T-helper 2 cell (primary cell): ENCODE measurements around the gene STX10.
"Not testable (repeated sequence)": the region's sequence is repeated elsewhere in the genome, so short reads cannot be mapped to it uniquely, and the experiment has no call there.

Experiments used
- DNase-seq, 5 experiments: peaks; one replicate each; pipeline versions ENCODE4 v3.0.0 to v3.0.0-alpha.2; 2012 to 2022

The STX10 gene

GRCh38 chr19:13164343-13165161, 14.4 kb upstream of the STX10 start:
- peak in 4 of 5 experiments; percentile 5 to 49 (median 36) for DNase-seq

- peak in 1 of 5 experiments; percentile 60 for DNase-seq
Measured at GRCh38 chr19:13163609-13164342, 13.6 kb upstream of the STX10 start.

GRCh38 chr19:13162724-13163608, 12.8 kb upstream of the STX10 start:
- peak; percentile 71 to 92 (median 77) for DNase-seq

GRCh38 chr19:13160557-13160956, 10.4 kb upstream of the STX10 start:
- DNase-seq = no peak

GRCh38 chr19:13159713-13160112, 9.5 kb upstream of the STX10 start:
- DNase-seq = no peak

- DNase-seq = peak; percentile 39 to 87 (median 73)
Measured at GRCh38 chr19:13155472-13156359, 5.5 kb upstream of the STX10 start.

GRCh38 chr19:13154911-13155471, 4.8 kb upstream of the STX10 start:
- DNase-seq = peak; percentile 50 to 86 (median 76)

- DNase-seq = peak in 4 of 5 experiments; percentile 40 to 65 (median 45)
Measured at GRCh38 chr19:13154241-13154778, 4.1 kb upstream of the STX10 start.

- no peak for DNase-seq
Measured at GRCh38 chr19:13153569-13154240, 3.5 kb upstream of the STX10 start.

GRCh38 chr19:13152974-13153568, 2.9 kb upstream of the STX10 start:
- DNase-seq = peak; percentile 91 to 95 (median 94)

GRCh38 chr19:13152356-13152973, 2.3 kb upstream of the STX10 start:
- no peak for DNase-seq

- DNase-seq = peak; percentile 91 to 97 (median 93)
Measured at GRCh38 chr19:13151605-13152355, 1.6 kb upstream of the STX10 start.

GRCh38 chr19:13150931-13151604, 893 bp upstream of the STX10 start:
- DNase-seq = peak in 2 of 5 experiments; percentile 22 to 49

- peak in 1 of 5 experiments; percentile 59 for DNase-seq
Measured at GRCh38 chr19:13149628-13150186, 468 bp downstream of the STX10 start.

- DNase-seq = not testable (repeated sequence)
Measured at GRCh38 chr19:13149173-13149627, 975 bp downstream of the STX10 start.

- DNase-seq = no peak
Measured at GRCh38 chr19:13146763-13147563, 3.2 kb downstream of the STX10 start.
